ENCODE results near the gene GPR156.

GPR156 gene

GRCh38 chr3:120163026-120163425 lies 122.0 kb downstream of the GPR156 start:
- Histone ChIP-seq H3K4me3 (ENCODE audit: low read depth, low read length) (no peak overlapping the region), H3K36me3 (no peaks in the 10 kb centered on the region), H3K27me3 (no peaks in the 10 kb centered on the region), H3K4me1 (no peaks in the 10 kb centered on the region), H3K9me3 (no peaks in the 10 kb centered on the region)
- no peak for TF ChIP-seq CTCF (IDR thresholded peaks at IDR 0.05; ENCODE audit: low read depth, low read length)
- no peak for DNase-seq

DNA sequence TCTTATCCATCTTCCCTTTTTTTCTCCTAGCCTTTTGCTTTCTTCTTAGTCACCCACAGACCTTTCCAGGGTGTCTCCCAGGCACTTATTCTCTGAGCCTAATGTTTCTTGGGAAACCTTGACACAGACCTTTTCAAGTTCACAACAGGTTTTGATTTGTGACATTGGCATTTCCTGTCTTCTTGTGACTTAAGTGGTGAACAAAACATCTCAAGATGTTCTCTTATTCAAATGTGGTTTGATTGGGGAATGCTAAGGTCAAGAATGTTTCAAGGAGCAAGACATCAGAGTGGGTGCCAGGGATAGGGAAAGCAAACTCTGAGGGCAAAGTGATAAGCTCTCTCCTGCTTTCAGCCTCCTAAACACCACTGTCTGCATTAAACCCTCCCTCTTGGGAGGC lies 122.6 kb downstream of the GPR156 start:
- H3K4me1 ChIP-seq = no peaks in the 10 kb centered on the region
- no peaks in the 10 kb centered on the region for H3K9me3 ChIP-seq
- no peak for TF ChIP-seq CTCF (IDR thresholded peaks at IDR 0.05; ENCODE audit: low read depth, low read length)
- H3K4me3 ChIP-seq (ENCODE audit: low read depth, low read length) = no peak overlapping the region
- H3K27me3 ChIP-seq = no peaks in the 10 kb centered on the region
- no peaks in the 10 kb centered on the region for H3K36me3 ChIP-seq
- no peak for DNase-seq

DNA sequence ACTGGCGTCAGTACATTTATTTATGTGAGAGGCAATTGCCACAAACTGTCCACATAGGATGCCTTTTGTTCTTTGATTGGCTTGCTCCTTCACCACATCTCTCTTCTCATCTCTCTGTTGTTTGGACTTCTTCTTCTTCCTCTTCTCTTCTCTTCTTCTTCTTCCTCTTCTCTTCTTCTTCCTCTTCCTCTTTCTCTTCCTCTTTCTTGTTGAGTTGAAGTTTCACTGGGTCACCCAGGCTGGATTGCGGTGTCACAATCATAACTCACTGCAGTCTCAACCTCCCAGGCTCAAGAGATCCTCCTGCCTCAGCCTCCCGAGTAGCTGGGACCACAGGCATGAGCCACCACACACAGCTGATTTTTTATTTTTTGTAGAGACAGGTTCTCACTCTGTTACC lies 123.1 kb downstream of the GPR156 start:
- Histone ChIP-seq H3K4me3 (ENCODE audit: low read depth, low read length) (no peak overlapping the region), H3K36me3 (no peaks in the 10 kb centered on the region), H3K4me1 (no peaks in the 10 kb centered on the region), H3K27me3 (no peaks in the 10 kb centered on the region), H3K9me3 (no peaks in the 10 kb centered on the region)
- TF ChIP-seq CTCF (IDR thresholded peaks at IDR 0.05; ENCODE audit: low read depth, low read length) = no peak
- DNase-seq = no peak

- TF ChIP-seq CTCF (IDR thresholded peaks at IDR 0.05; ENCODE audit: low read depth, low read length) = no peak
- H3K27me3 ChIP-seq = no peaks in the 10 kb centered on the region
- no peaks in the 10 kb centered on the region for H3K36me3 ChIP-seq
- H3K9me3 ChIP-seq = 0 out of 2 replicates have a peak, but pooled peaks cover under 1% of the 10 kb centered on the region
- H3K4me3 ChIP-seq (ENCODE audit: low read depth, low read length) = no peak overlapping the region
- DNase-seq = no peak
- H3K4me1 ChIP-seq = no peaks in the 10 kb centered on the region
These were observed 125.0 kb downstream of the GPR156 start for GRCh38 chr3:120160050-120160449.

GRCh38 chr3:120157681-120158080 lies 127.3 kb downstream of the GPR156 start:
- Histone ChIP-seq H3K36me3 (no peaks in the 10 kb centered on the region), H3K4me1 (no peaks in the 10 kb centered on the region)
- DNase-seq = no peak

DNA sequence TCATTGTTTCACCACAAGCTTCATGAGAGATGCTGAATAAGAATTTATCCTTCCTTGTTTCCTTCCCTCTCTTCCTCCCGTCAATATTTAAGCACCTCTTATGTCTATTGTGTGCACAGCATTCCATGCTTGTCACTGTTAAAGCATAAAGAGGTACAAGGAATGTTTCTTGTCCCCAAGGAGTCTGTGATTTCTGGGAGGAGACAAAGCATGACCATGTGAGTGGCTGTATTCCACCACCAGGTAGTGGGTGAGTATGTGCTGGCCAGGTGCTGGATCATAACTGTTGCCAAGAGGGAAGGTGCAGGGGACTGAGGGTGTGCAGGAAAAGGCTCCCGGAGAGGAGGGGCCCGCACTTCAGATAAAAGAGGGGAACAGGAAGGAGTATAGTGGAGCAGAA lies 127.9 kb downstream of the GPR156 start:
- no peak for DNase-seq
- H3K4me1 ChIP-seq = no peaks in the 10 kb centered on the region

More at GRCh38 chr3:120157681-120158080, 127.3 kb downstream of the GPR156 start:
- no peaks in the 10 kb centered on the region for H3K27me3 ChIP-seq
- peaks cover 3% of the 10 kb centered on the region; the same call in 1 of the 2 replicates for H3K9me3 ChIP-seq
- no peak for TF ChIP-seq CTCF (IDR thresholded peaks at IDR 0.05; ENCODE audit: low read depth, low read length)
- no peak overlapping the region for H3K4me3 ChIP-seq (ENCODE audit: low read depth, low read length)

More for the DNA sequence above, 127.9 kb downstream of the GPR156 start:
- no peak for TF ChIP-seq CTCF (IDR thresholded peaks at IDR 0.05; ENCODE audit: low read depth, low read length)
- Histone ChIP-seq H3K36me3 (no peaks in the 10 kb centered on the region), H3K9me3 (peaks cover 3% of the 10 kb centered on the region; the same call in 1 of the 2 replicates), H3K4me3 (ENCODE audit: low read depth, low read length) (no peak overlapping the region), H3K27me3 (no peaks in the 10 kb centered on the region)

Measured in BE2C (cell line).